Lung (tissue), 12 donors: ENCODE measurements around the gene TEKTIP1. TPM values are rescaled to one million over a fixed set of nuclear protein-coding genes. Genes with fewer than 3 reads are reported as not detected.
A peak's percentile ranks its signal among the peaks of the same experiment; 100 is the strongest.

Experiments
- ATAC-seq: fragments of 200-7000 bp; cut with Tn5 transposase; one replicate; pipeline ENCODE4 v1.9.1; 2020; ENCODE audit warnings: moderate number of reproducible peaks; ENCODE audit not compliant: insufficient read depth, low FRiP score
- DNase-seq, 3 donors: peaks; one replicate each; pipeline ENCODE4 v3.0.0-alpha.2; 2013 to 2017
- H3K27ac ChIP-seq, 2 donors: one replicate each; pipeline ENCODE4 v1.5.1; 2013; ENCODE audit warnings: mild to moderate bottlenecking in 2 of 2, moderate library complexity in 2 of 2, control low read depth in 1 of 2, inconsistent platforms in 1 of 2, low read depth in 1 of 2, low read length in 1 of 2
- H3K27me3 ChIP-seq, 3 donors: one replicate each; pipeline ENCODE4 v1.5.1; 2013; ENCODE audit warnings: low read length in 2 of 3; ENCODE audit not compliant: control insufficient read depth in 3 of 3, insufficient read depth in 3 of 3
- H3K36me3 ChIP-seq, 4 donors: one replicate each; pipeline ENCODE4 v1.5.1; 2013; ENCODE audit warnings: low read length in 4 of 4, mild to moderate bottlenecking in 1 of 4, moderate library complexity in 1 of 4; ENCODE audit not compliant: control insufficient read depth in 4 of 4, insufficient read depth in 4 of 4
- H3K4me1 ChIP-seq, 5 donors: one replicate each; pipeline ENCODE4 v1.5.1; 2013; ENCODE audit warnings: low read length in 5 of 5, mild to moderate bottlenecking in 2 of 5, moderate library complexity in 1 of 5; ENCODE audit not compliant: control insufficient read depth in 5 of 5, insufficient read depth in 5 of 5
- H3K4me3 ChIP-seq: one replicate; pipeline ENCODE4 v1.5.1; 2013; ENCODE audit warnings: mild to moderate bottlenecking, control low read depth, moderate library complexity
- H3K9ac ChIP-seq, 2 donors: one replicate each; pipeline ENCODE4 v1.5.1; 2013; ENCODE audit warnings: low read length in 2 of 2, control low read depth in 1 of 2; ENCODE audit not compliant: insufficient read depth in 1 of 2
- H3K9me3 ChIP-seq, 4 donors: one replicate each; pipeline ENCODE4 v1.5.1; 2013; ENCODE audit warnings: low read length in 3 of 4, mild to moderate bottlenecking in 1 of 4, moderate library complexity in 1 of 4; ENCODE audit not compliant: control insufficient read depth in 4 of 4, insufficient read depth in 3 of 4
- CTCF ChIP-seq: IDR thresholded peaks from 2 replicates; pipeline ENCODE4 v1.5.1; 2012; ENCODE audit warnings: mild to moderate bottlenecking; ENCODE audit errors: control extremely low read depth, extremely low read depth
- WGBS, 2 donors: extraction: QIAGEN DNeasy Blood & Tissue Kit; methylation state at CpG; one replicate each; pipeline ENCODE4 v1.1.7; 2013; 5-methylcytosine and 5-hydroxymethylcytosine counted together
- polyA plus RNA-seq, 2 donors: library from polyadenylated mRNA; stranded (reverse); fragments of 200-250 nt; gene quantifications; one replicate each; pipeline ENCODE4 v1.2.1, GENCODE V29; 2013
- total RNA-seq, 2 donors: library from RNA; depleted of rRNA in 1 of 2; stranded (reverse); fragments of >200 nt in 1 of 2; gene quantifications; one replicate each; pipeline ENCODE4 v1.2.1, GENCODE V29; 2014 to 2021
- donor health status: control.
- donor health status: control.
- donor health status: Bipolar disorder and iron deficiency.
- donor health status: healthy.
- donor health status: DM: yes; HTN: yes; CAD: no.

The TEKTIP1 gene
- total and polyA plus RNA-seq, 4 donors, result 0.20 to 5.8 (median 0.91) TPM

GRCh38 chr19:3496392-3497273 is 42.3 kb upstream of the TEKTIP1 start:
- Histone ChIP-seq H3K9ac (no peak overlapping the region), H3K4me3 (no peak overlapping the region), H3K27me3 (no peaks in the 10 kb centered on the region), H3K9me3 (peaks cover 0 to 3% (median 0%) of the 10 kb centered on the region in 4 donors), H3K4me1 (peaks cover 0 to 10% (median 4%) of the 10 kb centered on the region in 5 donors), H3K36me3 (peaks cover 6 to 39% (median 12%) of the 10 kb centered on the region in 4 donors), H3K27ac (no peak overlapping the region)
- ATAC-seq (no peak), DNase-seq (no peak)
- TF ChIP-seq CTCF, result no peak
- WGBS, 2 donors, result 97 to 98% methylated on average over 32 of the region's 32 CpGs

- TF ChIP-seq CTCF, result no peak
- Histone ChIP-seq H3K36me3 (peaks cover 6 to 26% (median 12%) of the 10 kb centered on the region in 4 donors), H3K9ac (no peak overlapping the region), H3K4me1 (peaks cover 0 to 10% (median 4%) of the 10 kb centered on the region in 5 donors), H3K27me3 (no peaks in the 10 kb centered on the region), H3K27ac (no peak overlapping the region), H3K4me3 (no peak overlapping the region), H3K9me3 (peaks cover 0 to 3% (median 0%) of the 10 kb centered on the region in 4 donors)
- WGBS, 2 donors, result 94 to 96% methylated on average over 5 of the region's 5 CpGs
- DNase-seq (no peak), ATAC-seq (no peak)
These were observed 41.0 kb upstream of the TEKTIP1 start for GRCh38 chr19:3497757-3498520.

- no peak for DNase-seq
- TF ChIP-seq CTCF, result no peak
- ATAC-seq, result no peak
- peaks cover 4 to 15% (median 9%) of the 10 kb centered on the region in 4 donors for H3K36me3 ChIP-seq
- H3K9ac ChIP-seq, result peak overlapping the region; percentile 79 to 92
- H3K4me1 ChIP-seq, result peaks cover 0 to 10% (median 4%) of the 10 kb centered on the region in 5 donors
- 22 to 25% methylated on average over 18 of the region's 18 CpGs for WGBS, 2 donors
- no peaks in the 10 kb centered on the region for H3K27me3 ChIP-seq
- H3K9me3 ChIP-seq, result peaks cover 0 to 3% (median 0%) of the 10 kb centered on the region in 4 donors
- H3K27ac ChIP-seq, result peak overlapping the region; percentile 71 to 92
- H3K4me3 ChIP-seq, result peak overlapping the region; percentile 74
These were observed 39.1 kb upstream of the TEKTIP1 start for GRCh38 chr19:3499738-3500428.
